Sigmoid colon (tissue), 4 donors: ENCODE results near the gene ARRB2.

Source experiments
- EP300 ChIP-seq, 4 donors: sonication (generic); formaldehyde crosslinking; IDR thresholded peaks; one replicate each; pipeline ENCODE4 v1.6.1; 2017; ENCODE audit warnings: antibody characterized with exemption in 4 of 4
- POLR2A ChIP-seq, 2 donors: fragments of 450-650 bp; IDR thresholded peaks; one replicate each; pipeline ENCODE4 v1.6.1; 2016; ENCODE audit warnings: antibody characterized with exemption in 2 of 2, mild to moderate bottlenecking in 2 of 2, moderate library complexity in 2 of 2
- POLR2AphosphoS5 ChIP-seq, 4 donors: sonication (generic); formaldehyde crosslinking; IDR thresholded peaks; one replicate each; pipeline ENCODE4 v1.6.1; 2017; ENCODE audit warnings: antibody characterized with exemption in 4 of 4
- TF ChIP-seq, protein P1 (sequence below), 4 experiments: fragments of 450-650 bp in 3 of 4; fragments of 200-600 bp in 1 of 4; IDR thresholded peaks; one replicate each; pipeline ENCODE4 v1.5.1; 2016 to 2019; ENCODE audit warnings: antibody characterized with exemption in 4 of 4, mild to moderate bottlenecking in 3 of 4, moderate library complexity in 2 of 4

DNA sequence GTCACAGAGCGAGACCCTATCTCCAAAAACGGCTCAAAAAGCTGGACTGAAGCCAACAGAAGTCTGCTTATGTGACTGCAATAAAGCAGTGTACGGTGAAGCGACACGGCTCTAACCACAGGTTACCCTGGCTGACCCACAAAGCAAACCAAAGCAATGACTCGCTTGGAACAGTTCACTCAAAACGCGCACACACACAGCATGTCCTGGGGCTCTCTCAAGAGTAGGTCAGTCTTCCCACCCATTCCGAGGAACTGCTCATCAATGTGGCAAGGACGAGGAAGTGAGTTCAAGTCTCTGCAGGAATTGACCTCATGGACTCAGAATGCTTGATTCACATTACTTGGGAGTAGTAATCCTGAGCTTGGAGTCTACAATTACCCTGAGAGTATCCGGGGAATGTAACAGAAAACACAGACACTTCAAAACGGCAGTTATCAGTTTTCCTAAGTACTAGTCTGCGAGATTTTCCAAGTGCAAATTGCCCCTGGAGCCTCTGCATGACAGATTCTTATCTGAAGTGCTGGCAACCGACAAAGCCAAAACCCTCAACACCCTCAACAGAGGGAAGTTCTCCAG, 31.9 kb upstream of the ARRB2 start:
- TF ChIP-seq, protein P1, sequence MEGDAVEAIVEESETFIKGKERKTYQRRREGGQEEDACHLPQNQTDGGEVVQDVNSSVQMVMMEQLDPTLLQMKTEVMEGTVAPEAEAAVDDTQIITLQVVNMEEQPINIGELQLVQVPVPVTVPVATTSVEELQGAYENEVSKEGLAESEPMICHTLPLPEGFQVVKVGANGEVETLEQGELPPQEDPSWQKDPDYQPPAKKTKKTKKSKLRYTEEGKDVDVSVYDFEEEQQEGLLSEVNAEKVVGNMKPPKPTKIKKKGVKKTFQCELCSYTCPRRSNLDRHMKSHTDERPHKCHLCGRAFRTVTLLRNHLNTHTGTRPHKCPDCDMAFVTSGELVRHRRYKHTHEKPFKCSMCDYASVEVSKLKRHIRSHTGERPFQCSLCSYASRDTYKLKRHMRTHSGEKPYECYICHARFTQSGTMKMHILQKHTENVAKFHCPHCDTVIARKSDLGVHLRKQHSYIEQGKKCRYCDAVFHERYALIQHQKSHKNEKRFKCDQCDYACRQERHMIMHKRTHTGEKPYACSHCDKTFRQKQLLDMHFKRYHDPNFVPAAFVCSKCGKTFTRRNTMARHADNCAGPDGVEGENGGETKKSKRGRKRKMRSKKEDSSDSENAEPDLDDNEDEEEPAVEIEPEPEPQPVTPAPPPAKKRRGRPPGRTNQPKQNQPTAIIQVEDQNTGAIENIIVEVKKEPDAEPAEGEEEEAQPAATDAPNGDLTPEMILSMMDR (IDR thresholded peaks at IDR 0.05), result no peak
- no peak for TF ChIP-seq POLR2A (IDR thresholded peaks at IDR 0.05)
- no peak for TF ChIP-seq POLR2AphosphoS5 (IDR thresholded peaks at IDR 0.05)
- TF ChIP-seq EP300 (IDR thresholded peaks at IDR 0.05), result no peak
